Ishikawa (cell line): ENCODE measurements around the gene KCNQ1.

Source experiments
- CEBPB ChIP-seq: IDR thresholded peaks from 2 replicates; pipeline ENCODE4 v1.6.1; 2012
- CREB1 ChIP-seq: IDR thresholded peaks from 2 replicates; pipeline ENCODE4 v1.6.1; 2012; ENCODE audit warnings: low read depth
- EP300 ChIP-seq: IDR thresholded peaks from 2 replicates; pipeline ENCODE4 v1.6.1; 2012; ENCODE audit warnings: borderline replicate concordance
- FOXM1 ChIP-seq: IDR thresholded peaks from 2 replicates; pipeline ENCODE4 v1.6.1; 2012; ENCODE audit warnings: low read depth, borderline replicate concordance
- RAD21 ChIP-seq: IDR thresholded peaks from 2 replicates; pipeline ENCODE4 v1.6.1; 2012; ENCODE audit warnings: low read depth
- TAF1 ChIP-seq: IDR thresholded peaks from 2 replicates; pipeline ENCODE4 v1.6.1; 2012; ENCODE audit warnings: low read depth, mild to moderate bottlenecking
- TCF12 ChIP-seq: IDR thresholded peaks from 2 replicates; pipeline ENCODE4 v1.6.1; 2012; ENCODE audit warnings: low read depth
- YY1 ChIP-seq: IDR thresholded peaks from 2 replicates; pipeline ENCODE4 v1.6.1; 2012; ENCODE audit warnings: low read depth
- ZBTB7A ChIP-seq: IDR thresholded peaks from 2 replicates; pipeline ENCODE4 v1.6.1; 2012; ENCODE audit warnings: low read depth
- TF ChIP-seq, protein P1 (sequence below): IDR thresholded peaks from 2 replicates; pipeline ENCODE4 v1.6.1; 2012; ENCODE audit warnings: low read depth, mild to moderate bottlenecking
- TF ChIP-seq, protein P2 (sequence below): IDR thresholded peaks from 2 replicates; pipeline ENCODE4 v1.6.1; 2012
- TF ChIP-seq, protein P3 (sequence below): IDR thresholded peaks from 2 replicates; pipeline ENCODE4 v1.6.1; 2012

DNA sequence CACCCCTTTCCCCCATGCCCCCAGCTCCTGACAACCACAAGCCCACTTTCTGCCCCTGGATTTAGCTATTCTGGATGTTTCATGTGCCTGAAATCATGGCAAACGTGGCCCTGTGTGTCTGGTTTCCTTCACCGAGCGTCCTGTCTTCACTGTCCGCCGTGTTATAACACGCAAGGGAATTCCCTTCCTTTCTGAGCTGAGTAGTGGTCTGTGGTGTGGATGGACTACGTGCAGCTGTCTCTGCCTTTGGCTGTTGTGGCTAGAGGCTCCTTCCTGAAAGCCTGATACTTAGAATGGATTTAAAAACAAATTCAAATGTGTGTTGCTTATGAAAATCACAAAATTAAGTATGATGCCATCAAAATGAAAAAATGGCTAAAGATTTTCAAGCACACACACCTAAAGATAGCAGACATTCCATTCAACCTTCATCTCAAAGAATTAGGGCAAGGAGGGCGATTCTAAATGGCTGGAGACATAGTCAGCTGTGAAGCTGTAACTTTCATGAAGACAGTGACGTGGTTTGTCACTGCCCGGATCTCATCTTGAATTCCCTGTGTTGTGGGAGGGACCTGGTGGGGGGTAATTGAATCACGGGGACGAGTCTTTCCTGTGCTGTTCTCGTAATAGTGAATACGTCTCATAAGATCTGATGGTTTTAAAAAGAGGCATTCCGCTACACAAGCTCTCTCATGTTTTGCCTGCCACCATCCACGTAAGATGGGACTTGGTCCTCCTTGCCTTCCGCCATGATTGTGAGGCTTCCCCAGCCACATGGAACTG lies 30.5 kb downstream of the KCNQ1 start:
- no peak for TF ChIP-seq CREB1
- no peak for TF ChIP-seq TAF1
- TF ChIP-seq EP300, result no peak
- TF ChIP-seq ZBTB7A, result no peak
- TF ChIP-seq, protein P1, sequence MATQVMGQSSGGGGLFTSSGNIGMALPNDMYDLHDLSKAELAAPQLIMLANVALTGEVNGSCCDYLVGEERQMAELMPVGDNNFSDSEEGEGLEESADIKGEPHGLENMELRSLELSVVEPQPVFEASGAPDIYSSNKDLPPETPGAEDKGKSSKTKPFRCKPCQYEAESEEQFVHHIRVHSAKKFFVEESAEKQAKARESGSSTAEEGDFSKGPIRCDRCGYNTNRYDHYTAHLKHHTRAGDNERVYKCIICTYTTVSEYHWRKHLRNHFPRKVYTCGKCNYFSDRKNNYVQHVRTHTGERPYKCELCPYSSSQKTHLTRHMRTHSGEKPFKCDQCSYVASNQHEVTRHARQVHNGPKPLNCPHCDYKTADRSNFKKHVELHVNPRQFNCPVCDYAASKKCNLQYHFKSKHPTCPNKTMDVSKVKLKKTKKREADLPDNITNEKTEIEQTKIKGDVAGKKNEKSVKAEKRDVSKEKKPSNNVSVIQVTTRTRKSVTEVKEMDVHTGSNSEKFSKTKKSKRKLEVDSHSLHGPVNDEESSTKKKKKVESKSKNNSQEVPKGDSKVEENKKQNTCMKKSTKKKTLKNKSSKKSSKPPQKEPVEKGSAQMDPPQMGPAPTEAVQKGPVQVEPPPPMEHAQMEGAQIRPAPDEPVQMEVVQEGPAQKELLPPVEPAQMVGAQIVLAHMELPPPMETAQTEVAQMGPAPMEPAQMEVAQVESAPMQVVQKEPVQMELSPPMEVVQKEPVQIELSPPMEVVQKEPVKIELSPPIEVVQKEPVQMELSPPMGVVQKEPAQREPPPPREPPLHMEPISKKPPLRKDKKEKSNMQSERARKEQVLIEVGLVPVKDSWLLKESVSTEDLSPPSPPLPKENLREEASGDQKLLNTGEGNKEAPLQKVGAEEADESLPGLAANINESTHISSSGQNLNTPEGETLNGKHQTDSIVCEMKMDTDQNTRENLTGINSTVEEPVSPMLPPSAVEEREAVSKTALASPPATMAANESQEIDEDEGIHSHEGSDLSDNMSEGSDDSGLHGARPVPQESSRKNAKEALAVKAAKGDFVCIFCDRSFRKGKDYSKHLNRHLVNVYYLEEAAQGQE, result no peak
- TF ChIP-seq RAD21, result no peak
- TF ChIP-seq YY1, result no peak
- TF ChIP-seq TCF12, result no peak
- no peak for TF ChIP-seq CEBPB
- TF ChIP-seq FOXM1, result no peak
- TF ChIP-seq, protein P2, sequence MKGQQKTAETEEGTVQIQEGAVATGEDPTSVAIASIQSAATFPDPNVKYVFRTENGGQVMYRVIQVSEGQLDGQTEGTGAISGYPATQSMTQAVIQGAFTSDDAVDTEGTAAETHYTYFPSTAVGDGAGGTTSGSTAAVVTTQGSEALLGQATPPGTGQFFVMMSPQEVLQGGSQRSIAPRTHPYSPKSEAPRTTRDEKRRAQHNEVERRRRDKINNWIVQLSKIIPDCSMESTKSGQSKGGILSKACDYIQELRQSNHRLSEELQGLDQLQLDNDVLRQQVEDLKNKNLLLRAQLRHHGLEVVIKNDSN, result no peak
- TF ChIP-seq, protein P3, sequence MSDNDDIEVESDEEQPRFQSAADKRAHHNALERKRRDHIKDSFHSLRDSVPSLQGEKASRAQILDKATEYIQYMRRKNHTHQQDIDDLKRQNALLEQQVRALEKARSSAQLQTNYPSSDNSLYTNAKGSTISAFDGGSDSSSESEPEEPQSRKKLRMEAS, result no peak
